HepG2 (cell line): ENCODE data around the gene BTBD19. TPM values are rescaled to one million over a fixed set of nuclear protein-coding genes. Genes with fewer than 3 reads are reported as not detected.

Experiments used
- ARNT2 ChIP-seq: sonication (generic); formaldehyde crosslinking; IDR thresholded peaks from 2 replicates; pipeline ENCODE4 v1.8.0; 2022; ENCODE audit warnings: mild to moderate bottlenecking, low read depth, missing genetic modification reagents, moderate library complexity
- CEBPZ ChIP-seq: IDR thresholded peaks from 2 replicates; pipeline ENCODE4 v1.6.1; 2012; ENCODE audit warnings: low read length, improper control_type of control experiment
- FOXC1 ChIP-seq: sonication (generic); formaldehyde crosslinking; IDR thresholded peaks from 2 replicates; pipeline ENCODE4 v1.8.0; 2022; ENCODE audit warnings: mild to moderate bottlenecking, missing genetic modification reagents, borderline replicate concordance
- FOXJ3 ChIP-seq: sonication (generic); formaldehyde crosslinking; IDR thresholded peaks from 2 replicates; pipeline ENCODE4 v1.4.0; 2020; ENCODE audit warnings: missing genetic modification reagents, mild to moderate bottlenecking, borderline replicate concordance
- GABPA ChIP-seq, 2 experiments: IDR thresholded peaks; 2 replicates each; pipeline ENCODE4 v1.6.1; 2011 to 2016; ENCODE audit warnings: low read depth in 2 of 2, low read length in 1 of 2, missing biosample characterization in 1 of 2, missing genetic modification characterization in 1 of 2
- HNRNPLL ChIP-seq: fragments of 200-400 bp; formaldehyde crosslinking; IDR thresholded peaks from 2 replicates; pipeline ENCODE4 v1.6.1; 2017; ENCODE audit warnings: mild to moderate bottlenecking, low read depth, low read length; ENCODE audit not compliant: poor library complexity, severe bottlenecking
- KDM5A ChIP-seq: fragments of 200-600 bp; sonication (generic); IDR thresholded peaks from 2 replicates; pipeline ENCODE4 v1.7.0; 2018; ENCODE audit warnings: antibody characterized with exemption, mild to moderate bottlenecking, low read length, borderline replicate concordance
- LBX2 ChIP-seq: sonication (generic); formaldehyde crosslinking; IDR thresholded peaks from 2 replicates; pipeline ENCODE4 v1.5.0; 2020; ENCODE audit warnings: missing genetic modification reagents, mild to moderate bottlenecking, borderline replicate concordance
- MXD1 ChIP-seq: sonication (generic); formaldehyde crosslinking; IDR thresholded peaks from 2 replicates; pipeline ENCODE4 v1.4.0; 2020; ENCODE audit warnings: mild to moderate bottlenecking, missing genetic modification reagents
- POGK ChIP-seq: sonication (generic); formaldehyde crosslinking; conservative IDR thresholded peaks from 2 replicates; pipeline ENCODE4 v1.8.0; 2022; ENCODE audit warnings: mild to moderate bottlenecking, moderate library complexity, missing genetic modification reagents
- RFX5 ChIP-seq: IDR thresholded peaks from 2 replicates; pipeline ENCODE4 v1.6.1; 2011; ENCODE audit warnings: low read depth, low read length, improper control_type of control experiment
- SAFB2 ChIP-seq: sonication (generic); formaldehyde crosslinking; IDR thresholded peaks from 2 replicates; pipeline ENCODE4 v1.5.1; 2020; ENCODE audit warnings: missing genetic modification reagents, low read depth, mild to moderate bottlenecking, borderline replicate concordance
- SALL1 ChIP-seq: sonication (generic); formaldehyde crosslinking; IDR thresholded peaks from 2 replicates; pipeline ENCODE4 v1.8.0; 2022; ENCODE audit warnings: mild to moderate bottlenecking, missing genetic modification reagents
- XRCC5 ChIP-seq: fragments of 200-400 bp; formaldehyde crosslinking; optimal IDR thresholded peaks from 2 replicates; pipeline ENCODE3; 2017; ENCODE audit warnings: mild to moderate bottlenecking, low read length
- YEATS4 ChIP-seq: sonication (generic); formaldehyde crosslinking; IDR thresholded peaks from 2 replicates; pipeline ENCODE4 v1.4.0; 2020; ENCODE audit warnings: missing genetic modification reagents, borderline replicate concordance
- ZBTB38 ChIP-seq: sonication (generic); formaldehyde crosslinking; IDR thresholded peaks from 2 replicates; pipeline ENCODE4 v1.5.1; 2020; ENCODE audit warnings: mild to moderate bottlenecking, missing genetic modification reagents
- ZFP90 ChIP-seq: sonication (generic); formaldehyde crosslinking; IDR thresholded peaks from 2 replicates; pipeline ENCODE4 v1.8.0; 2022; ENCODE audit warnings: missing genetic modification reagents, mild to moderate bottlenecking, inconsistent platforms, borderline replicate concordance
- ZNF275 ChIP-seq: sonication (generic); formaldehyde crosslinking; IDR thresholded peaks from 2 replicates; pipeline ENCODE4 v1.8.0; 2022; ENCODE audit warnings: missing genetic modification reagents, mild to moderate bottlenecking, inconsistent platforms, borderline replicate concordance
- ZNF383 ChIP-seq: sonication (generic); formaldehyde crosslinking; IDR thresholded peaks from 2 replicates; pipeline ENCODE4 v1.4.0; 2020; ENCODE audit warnings: missing genetic modification reagents, mild to moderate bottlenecking, borderline replicate concordance
- ZNF841 ChIP-seq: sonication (generic); formaldehyde crosslinking; IDR thresholded peaks from 2 replicates; pipeline ENCODE4 v1.8.1; 2023; ENCODE audit warnings: missing genetic modification reagents, borderline replicate concordance
- polyA plus RNA-seq, 8 experiments: library from polyadenylated mRNA; depleted of rRNA in 3 of 8; stranded (reverse) in 7 of 8; unstranded in 1 of 8; fragments of >200 nt; fragmentation: Illumina TruSeq in 4 of 8; extraction: Trizol in 4 of 8; gene quantifications; 2 replicates each; pipeline versions ENCODE4 v1.2.1 to v1.2.3, GENCODE V29; 2011 to 2016; ENCODE audit warnings: low read depth in 4 of 8, missing spikeins in 1 of 8, mixed read lengths in 1 of 8; ENCODE audit not compliant: insufficient read depth in 1 of 8
- total RNA-seq, 5 experiments: library from RNA; depleted of rRNA; stranded (reverse); fragments of >200 nt; fragmentation: Illumina TruSeq; extraction: Trizol; gene quantifications; 2 replicates each; pipeline ENCODE4 v1.2.3, GENCODE V29; 2016; ENCODE audit warnings: low read depth in 1 of 5

BTBD19 gene
- total and polyA plus RNA-seq, 2 of the 13 experiments (the other 11 are each of a cell fraction or from before 2014, with no cell fraction given), result 2.7 to 6.7 TPM

GRCh38 chr1:44820328-44821239, 12.3 kb downstream of the BTBD19 start (continued):
- TF ChIP-seq POGK (CRISPR knock-in tag) (0 out of 2 replicates have a peak, but pooled peaks have one; percentile 4), KDM5A (no peak), LBX2 (no peak), GABPA (IDR thresholded peaks at IDR 0.05; ENCODE audit: low read depth, low read length) (no peak), GABPA (CRISPR knock-in tag; IDR thresholded peaks at IDR 0.05; ENCODE audit: low read depth) (no peak), CEBPZ (no peak), RFX5 (no peak), FOXJ3 (no peak), ZBTB38 (CRISPR knock-in tag) (peak; percentile 16; the same call in 1 of the 2 replicates), ZNF841 (CRISPR knock-in tag) (no peak), SALL1 (CRISPR knock-in tag) (no peak; the same call in 1 of the 2 replicates), ZNF275 (CRISPR knock-in tag) (0 out of 2 replicates have a peak, but pooled peaks have one; percentile 64), MXD1 (CRISPR knock-in tag) (no peak), HNRNPLL (peak; percentile 81), ZFP90 (CRISPR knock-in tag) (no peak), YEATS4 (0 out of 2 replicates have a peak, but pooled peaks have one; percentile 21), ZNF383 (CRISPR knock-in tag) (no peak), SAFB2 (no peak), XRCC5 (no peak), FOXC1 (CRISPR knock-in tag) (no peak), ARNT2 (CRISPR knock-in tag) (no peak)
